DMS114 treated with DMSO at 0.1 percent for 48 hours (cell line): ENCODE measurements around the gene CLDN7.
A peak's percentile ranks its signal among the peaks of the same experiment; 100 is the strongest.

Source experiments
- DNase-seq: peaks from one replicate; lab custom pipeline; 2025; ENCODE audit not compliant: unreplicated experiment; lab: John Stamatoyannopoulos, UW

CLDN7 gene

GRCh38 chr17:7221278-7222092 lies 40.8 kb downstream of the CLDN7 start:
- no peak for DNase-seq

- DNase-seq, result peak; percentile 44
These were observed 41.5 kb downstream of the CLDN7 start for GRCh38 chr17:7220593-7221277.

- peak; percentile 55 for DNase-seq
These were observed 42.3 kb downstream of the CLDN7 start, which contains the start of the genes ACADVL and DLG4 for GRCh38 chr17:7219812-7220592. ACADVL (plus strand) TSS chr17:7219938; CDS start chr17:7219985, 47 bp downstream. DLG4 (minus strand) TSS chr17:7219836.

GRCh38 chr17:7219229-7219811 lies 43.0 kb downstream of the CLDN7 start:
- no peak for DNase-seq

GRCh38 chr17:7218758-7219157 lies 43.5 kb downstream of the CLDN7 start:
- DNase-seq, result no peak

- no peak for DNase-seq
These were observed 44.1 kb downstream of the CLDN7 start for GRCh38 chr17:7218166-7218565.

GRCh38 chr17:7217113-7217987 lies 44.9 kb downstream of the CLDN7 start:
- peak; percentile 80 for DNase-seq

DNA sequence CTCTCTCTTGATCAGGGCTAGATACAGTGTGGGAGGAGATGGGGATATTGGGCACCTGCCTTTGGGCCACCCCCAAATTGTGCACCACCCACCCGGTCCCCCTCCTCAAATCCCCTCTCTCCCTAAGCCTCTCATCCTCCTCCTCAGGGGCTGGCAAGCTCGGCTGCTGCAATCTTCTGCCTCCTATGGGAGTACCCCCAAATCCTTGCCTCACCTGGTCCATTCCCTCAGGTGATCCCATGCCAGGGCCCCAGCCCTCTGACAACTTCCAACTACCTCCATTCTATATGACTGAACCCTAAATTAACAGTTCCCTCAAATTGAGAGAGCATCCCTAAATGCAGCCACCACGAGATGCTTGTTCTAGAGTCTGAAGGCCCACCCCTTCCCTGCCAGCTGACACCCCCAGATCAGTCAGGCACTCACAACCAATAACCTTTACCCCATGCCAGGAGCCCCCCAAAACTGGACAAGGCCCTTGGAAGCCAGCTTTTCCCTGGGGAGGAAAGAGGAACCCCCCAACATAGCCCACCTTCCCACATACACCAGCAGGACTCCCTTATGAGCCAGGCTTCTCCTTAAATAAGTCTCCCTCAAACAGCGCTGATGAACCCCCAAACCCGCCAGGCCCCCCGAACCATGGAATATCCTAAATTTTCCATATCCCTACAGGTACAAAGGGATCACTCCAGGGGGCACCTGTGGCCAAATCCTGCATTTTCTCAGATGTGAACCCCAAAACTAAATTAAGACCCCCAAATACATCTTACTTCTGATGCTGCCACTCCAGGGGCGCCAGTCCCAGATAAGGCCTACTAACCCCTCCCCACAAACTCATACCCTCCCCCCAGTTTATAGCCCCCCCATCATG lies 45.8 kb downstream of the CLDN7 start:
- no peak for DNase-seq

- DNase-seq, result no peak
These were observed 46.6 kb downstream of the CLDN7 start for GRCh38 chr17:7215652-7216180.

DNA sequence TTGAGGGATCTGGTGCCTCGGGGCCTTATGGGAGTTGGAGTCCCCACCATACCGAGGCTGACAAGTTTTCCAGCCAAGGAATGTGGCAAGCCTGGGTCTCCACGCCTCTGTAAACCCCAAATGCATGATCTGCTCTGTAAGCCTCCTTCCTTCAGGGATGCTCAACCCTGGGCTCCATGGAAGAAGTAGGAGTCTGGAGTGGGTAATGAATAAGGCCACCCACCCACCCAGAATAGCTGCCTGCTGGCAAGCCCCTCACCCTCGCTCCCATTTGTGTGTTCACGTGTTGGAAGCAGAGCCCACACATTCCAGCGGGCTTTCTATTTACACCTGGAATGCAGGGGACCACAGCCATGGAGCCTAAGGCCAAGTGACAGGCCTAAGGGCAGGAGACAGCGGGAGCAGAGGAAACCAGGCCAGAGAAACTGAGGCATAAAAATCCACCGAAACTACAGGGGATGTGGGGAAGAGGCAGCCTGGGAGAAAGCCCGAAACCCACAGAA lies 47.1 kb downstream of the CLDN7 start:
- DNase-seq, result no peak

GRCh38 chr17:7214300-7215135 lies 47.8 kb downstream of the CLDN7 start:
- peak; percentile 95 for DNase-seq

DNA sequence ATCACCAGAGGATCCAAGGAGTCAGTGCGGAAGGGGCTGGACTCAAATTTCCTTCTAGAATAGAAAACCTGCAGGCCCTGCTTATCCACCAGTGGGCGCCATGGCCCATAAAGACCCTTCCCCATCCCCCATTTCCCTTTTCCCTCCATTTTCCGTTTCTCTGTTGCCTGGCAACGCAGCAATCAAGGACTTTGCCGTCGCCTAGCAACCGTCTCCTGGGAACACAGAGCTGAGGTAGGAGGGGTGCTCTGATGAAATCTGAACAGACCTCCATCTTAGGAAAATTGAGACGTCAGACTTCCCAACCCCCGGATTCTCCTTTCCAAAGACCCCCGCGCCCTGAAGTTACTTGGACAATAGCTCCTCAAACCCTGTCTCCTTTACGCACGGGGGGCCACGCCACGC lies 48.4 kb downstream of the CLDN7 start:
- peak; percentile 87 for DNase-seq

DNA sequence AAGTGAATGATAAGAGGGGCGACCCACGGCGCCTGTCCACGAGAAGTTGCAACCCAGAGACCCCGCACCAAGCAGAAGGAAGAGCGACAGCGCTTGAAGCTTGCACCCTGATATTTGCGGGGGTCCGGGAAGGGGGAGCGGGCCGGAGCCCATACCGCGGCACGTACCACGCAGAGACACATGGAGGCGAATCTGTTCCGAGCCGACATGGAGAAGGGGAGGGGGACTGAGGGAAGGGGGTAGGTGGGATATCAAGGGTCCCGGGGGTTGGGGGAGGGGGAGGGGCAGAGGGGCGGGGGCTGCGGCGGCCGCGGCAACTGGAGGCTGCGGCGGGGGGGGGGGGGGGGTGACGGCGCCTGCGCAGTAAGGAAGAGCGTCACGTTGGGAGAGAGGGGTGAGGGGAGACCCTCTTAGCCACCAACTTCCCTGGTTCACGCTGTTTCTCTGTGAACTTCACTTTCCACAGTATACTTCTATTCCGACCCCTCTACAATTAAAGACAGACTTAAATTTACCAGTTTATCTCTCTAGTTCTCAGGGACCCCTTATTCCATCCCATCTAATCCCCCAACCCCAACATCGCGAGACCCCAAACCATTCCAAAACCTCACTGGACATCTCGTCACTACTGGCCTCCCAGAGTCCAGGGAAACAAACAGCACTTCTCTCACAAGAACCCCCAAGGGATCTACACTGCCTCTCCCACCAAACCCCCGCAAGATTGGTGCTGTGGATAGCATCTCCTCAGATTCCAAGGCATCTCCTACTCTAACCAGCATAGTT lies 50.6 kb downstream of the CLDN7 start:
- no peak for DNase-seq
